Endothelial cell of umbilical vein (primary cell): Measurements from ENCODE around the gene TAF7. TPM values are rescaled to one million over a fixed set of nuclear protein-coding genes. Genes with fewer than 3 reads are reported as not detected.
A peak's percentile ranks its signal among the peaks of the same experiment; 100 is the strongest.

ENCODE experiments used
- BruUV-seq: library from RNA; stranded (reverse); fragments of 400-500 nt; replicated peaks from 2 replicates; lab custom pipeline; 2021; lab: Mats Ljungman, UMichigan
- CTCF ChIA-PET: fragments of 300-600, 350-600 bp; sonication (Branson Sonifier 250); formaldehyde crosslinking; loops from one replicate; lab custom pipeline; 2021; ENCODE audit warnings: antibody characterized with exemption, inconsistent platforms; lab: Charles Lee
- POLR2A ChIA-PET: fragments of 300-600, 350-600 bp; sonication (Branson Sonifier 250); formaldehyde crosslinking; loops from one replicate; lab custom pipeline; 2021; ENCODE audit warnings: antibody characterized with exemption, inconsistent platforms; lab: Charles Lee
- DNase-seq: peaks from one replicate; pipeline ENCODE4 v3.0.0-alpha.2; 2011; ENCODE audit warnings: low read depth, low spot score
- FAIRE-seq: peaks from 2 replicates; lab custom pipeline; 2011; peaks lifted over from hg19 to GRCh38; lab: Jason Lieb, UNC
- H2AFZ ChIP-seq: 2 replicates; pipeline ENCODE4 v1.6.0; 2012; ENCODE audit warnings: low read depth, low read length, control low read depth, inconsistent platforms
- H3K27ac ChIP-seq: 2 replicates; pipeline ENCODE4 v1.5.1; 2011; ENCODE audit warnings: low read depth, mild to moderate bottlenecking, control low read depth, low read length, moderate library complexity; ENCODE audit not compliant: insufficient read depth
- H3K27me3 ChIP-seq, 2 experiments: 2 replicates each; pipeline versions ENCODE4 v1.6.0 to v1.6.1; 2011; ENCODE audit warnings: low read length in 2 of 2, mixed read lengths in 1 of 2; ENCODE audit not compliant: control insufficient read depth in 2 of 2, insufficient read depth in 2 of 2
- H3K36me3 ChIP-seq, 2 experiments: 2 replicates in 1 of 2; 3 replicates in 1 of 2; pipeline ENCODE4 v1.5.1; 2011; ENCODE audit warnings: low read length in 2 of 2, mild to moderate bottlenecking in 1 of 2, moderate library complexity in 1 of 2; ENCODE audit not compliant: control insufficient read depth in 2 of 2, insufficient read depth in 2 of 2; ENCODE audit errors: extremely low read depth in 1 of 2
- H3K4me1 ChIP-seq: 3 replicates; pipeline ENCODE4 v1.5.1; 2011; ENCODE audit warnings: mild to moderate bottlenecking, low read length; ENCODE audit not compliant: control insufficient read depth, insufficient read depth; ENCODE audit errors: extremely low read depth
- H3K4me2 ChIP-seq: 2 replicates; pipeline ENCODE4 v1.6.1; 2011; ENCODE audit warnings: low read length, control low read depth, mixed read lengths; ENCODE audit not compliant: insufficient read depth
- H3K4me3 ChIP-seq, 3 experiments: fragments of 200-600 bp in 1 of 3; sonication (generic), shearing (Covaris generic) in 1 of 3; replicated peaks in 1 of 3; 2 replicates each; pipeline ENCODE4 v1.5.1; 2011 to 2016; ENCODE audit warnings: control low read depth in 3 of 3, low read length in 3 of 3, mild to moderate bottlenecking in 2 of 3, inconsistent platforms in 1 of 3, low read depth in 1 of 3, moderate library complexity in 1 of 3; ENCODE audit not compliant: insufficient read depth in 1 of 3
- H3K79me2 ChIP-seq: 2 replicates; pipeline ENCODE4 v1.6.0; 2012; ENCODE audit warnings: low read length, inconsistent platforms; ENCODE audit not compliant: control insufficient read depth, insufficient read depth
- H3K9ac ChIP-seq: replicated peaks from 2 replicates; pipeline ENCODE3; 2011; ENCODE audit warnings: low read length, control low read depth; ENCODE audit not compliant: insufficient read depth; ENCODE audit errors: extremely low read depth
- H3K9me1 ChIP-seq: replicated peaks from 3 replicates; pipeline ENCODE4 v1.6.0; 2011; ENCODE audit warnings: mild to moderate bottlenecking, low read length; ENCODE audit not compliant: control insufficient read depth, insufficient read depth; ENCODE audit errors: extremely low read depth
- H3K9me3 ChIP-seq: replicated peaks from 2 replicates; pipeline ENCODE4 v1.5.1; 2012; ENCODE audit warnings: low read length, inconsistent platforms; ENCODE audit not compliant: control insufficient read depth, insufficient read depth
- H4K20me1 ChIP-seq: replicated peaks from 2 replicates; pipeline ENCODE3; 2011; ENCODE audit warnings: mild to moderate bottlenecking, low read length; ENCODE audit not compliant: control insufficient read depth, insufficient read depth; ENCODE audit errors: extremely low read depth
- EZH2 ChIP-seq: IDR thresholded peaks from 2 replicates; pipeline ENCODE4 v1.6.1; 2012; ENCODE audit warnings: borderline replicate concordance, low read depth, mild to moderate bottlenecking, moderate library complexity, low read length, inconsistent platforms; ENCODE audit not compliant: severe bottlenecking
- FOS ChIP-seq: IDR thresholded peaks from 2 replicates; pipeline ENCODE4 v1.6.1; 2011; ENCODE audit warnings: mild to moderate bottlenecking, low read length, moderate library complexity, borderline replicate concordance; ENCODE audit not compliant: insufficient read depth
- GATA2 ChIP-seq: IDR thresholded peaks from 2 replicates; pipeline ENCODE4 v1.7.0; 2011; ENCODE audit warnings: low read depth, mild to moderate bottlenecking, moderate library complexity, mixed read lengths, low read length; ENCODE audit not compliant: insufficient read length, insufficient read depth
- JUN ChIP-seq: IDR thresholded peaks from 2 replicates; pipeline ENCODE4 v1.6.1; 2011; ENCODE audit warnings: borderline replicate concordance, low read depth; ENCODE audit not compliant: insufficient read length, insufficient read depth
- MAX ChIP-seq: IDR thresholded peaks from 2 replicates; pipeline ENCODE4 v1.6.1; 2011; ENCODE audit not compliant: insufficient read depth, insufficient read length
- MYC ChIP-seq: IDR thresholded peaks from one replicate; pipeline ENCODE4 v1.6.1; 2011; ENCODE audit warnings: mild to moderate bottlenecking, low read depth, low read length
- POLR2A ChIP-seq: IDR thresholded peaks from 2 replicates; pipeline ENCODE4 v1.6.1; 2012; ENCODE audit warnings: low read depth, mild to moderate bottlenecking, control low read depth, low read length
- POLR2AphosphoS5 ChIP-seq: IDR thresholded peaks from 2 replicates; pipeline ENCODE4 v1.6.1; 2012; ENCODE audit warnings: low read depth, mild to moderate bottlenecking, control low read depth, low read length, moderate library complexity; ENCODE audit not compliant: insufficient read depth
- dilution Hi-C: fragments of 300-500 bp; cut with MboI; formaldehyde crosslinking; loops from one replicate; pipeline ENCODE4 v1.15.0; 2019; ENCODE audit warnings: low sequenced_read_pairs; ENCODE audit not compliant: extremely low pct_ligation_motif_present
- intact Hi-C: fragments of 100-400 bp; cut with micrococcal nuclease; formaldehyde crosslinking; loops from one replicate; pipeline ENCODE4 v1.10.0; 2022
- polyA plus RNA-seq, 4 experiments: library from polyadenylated mRNA; depleted of rRNA in 3 of 4; stranded (reverse) in 3 of 4; unstranded in 1 of 4; fragments of >200 nt; gene quantifications; 2 replicates each; pipeline versions ENCODE4 v1.2.1 to v1.2.3, GENCODE V29; 2011 to 2012; ENCODE audit warnings: missing spikeins in 1 of 4
- total RNA-seq: library from RNA; stranded (reverse); gene quantifications from 2 replicates; pipeline ENCODE4 v1.2.3, GENCODE V29; 2021
- TF ChIP-seq, protein P1 (sequence below), 2 donors: IDR thresholded peaks; 1 replicate in 1 of 2; 2 replicates in 1 of 2; pipeline ENCODE4 v1.5.1; 2011; ENCODE audit warnings: low read length in 2 of 2, mild to moderate bottlenecking in 2 of 2, moderate library complexity in 2 of 2, control low read depth in 1 of 2, inconsistent platforms in 1 of 2, low read depth in 1 of 2; ENCODE audit not compliant: insufficient read depth in 1 of 2; ENCODE audit errors: extremely low read depth in 1 of 2

TAF7 gene
- total and polyA plus RNA-seq, 2 donors (not counting 3 experiments of a cell fraction or from before 2014, with no cell fraction given): 21.8 to 62.0 TPM

DNA sequence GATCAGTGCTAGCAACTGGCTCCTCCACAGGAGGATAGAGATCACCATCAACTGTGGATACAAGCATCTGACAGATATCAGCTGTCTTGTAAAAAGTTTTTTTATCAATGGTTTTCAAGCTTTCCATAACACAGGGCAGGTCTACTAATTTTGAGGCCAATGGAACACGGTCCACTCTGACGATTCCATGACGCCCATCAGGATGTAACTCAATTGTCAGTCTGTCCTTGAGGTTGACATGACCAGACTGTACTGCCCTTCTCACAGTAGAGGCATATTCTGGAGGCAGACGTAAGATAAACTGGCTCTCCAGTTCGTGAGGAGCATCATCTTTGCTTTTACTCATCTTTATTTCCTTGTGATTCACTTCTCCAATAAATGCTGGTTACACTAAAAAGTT, 885 bp downstream of the TAF7 start:
- FAIRE-seq: no peak
- POLR2A ChIA-PET: interaction anchor here (1.6 kb wide), 1 partner anchor 11 kb away, joined by 7 read pairs; the partner anchor contains the start of gene PCDHGA1
- peaks cover 15% of the 10 kb centered on the region for H3K9me3 ChIP-seq
- CTCF ChIA-PET: interaction anchor here (0.7 to 2.8 kb wide), 20 partner anchors 8 to 244 kb away, joined by 3 to 19 read pairs (median 6); partner anchors contain the start of genes PCDHB14, PCDHB15, PCDHGA1 and PCDHGA10
- H3K4me2 ChIP-seq: peak overlapping the region; percentile 60
- H3K79me2 ChIP-seq: peaks cover 24% of the 10 kb centered on the region
- dilution Hi-C loops (no loop called here), intact Hi-C loops (loop anchor here (1.0 to 2.0 kb wide), 2 partner anchors 23 to 241 kb away; partner anchors contain the start of gene PCDHGA3)
- H2AFZ ChIP-seq: no peak overlapping the region
- peaks cover 0 to 11% of the 10 kb centered on the region in 2 experiments for H3K36me3 ChIP-seq
- BruUV-seq: no TSS peak
- TF ChIP-seq MYC: no peak
- TF ChIP-seq POLR2A: no peak
- TF ChIP-seq JUN: no peak
- no peak for TF ChIP-seq EZH2
- TF ChIP-seq GATA2: no peak
- TF ChIP-seq MAX: no peak
- no peak for TF ChIP-seq FOS
- TF ChIP-seq, protein P1, sequence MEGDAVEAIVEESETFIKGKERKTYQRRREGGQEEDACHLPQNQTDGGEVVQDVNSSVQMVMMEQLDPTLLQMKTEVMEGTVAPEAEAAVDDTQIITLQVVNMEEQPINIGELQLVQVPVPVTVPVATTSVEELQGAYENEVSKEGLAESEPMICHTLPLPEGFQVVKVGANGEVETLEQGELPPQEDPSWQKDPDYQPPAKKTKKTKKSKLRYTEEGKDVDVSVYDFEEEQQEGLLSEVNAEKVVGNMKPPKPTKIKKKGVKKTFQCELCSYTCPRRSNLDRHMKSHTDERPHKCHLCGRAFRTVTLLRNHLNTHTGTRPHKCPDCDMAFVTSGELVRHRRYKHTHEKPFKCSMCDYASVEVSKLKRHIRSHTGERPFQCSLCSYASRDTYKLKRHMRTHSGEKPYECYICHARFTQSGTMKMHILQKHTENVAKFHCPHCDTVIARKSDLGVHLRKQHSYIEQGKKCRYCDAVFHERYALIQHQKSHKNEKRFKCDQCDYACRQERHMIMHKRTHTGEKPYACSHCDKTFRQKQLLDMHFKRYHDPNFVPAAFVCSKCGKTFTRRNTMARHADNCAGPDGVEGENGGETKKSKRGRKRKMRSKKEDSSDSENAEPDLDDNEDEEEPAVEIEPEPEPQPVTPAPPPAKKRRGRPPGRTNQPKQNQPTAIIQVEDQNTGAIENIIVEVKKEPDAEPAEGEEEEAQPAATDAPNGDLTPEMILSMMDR (IDR thresholded peaks at IDR 0.05; ENCODE audit: extremely low read depth in 1 of 2, insufficient read depth in 1 of 2, low read depth in 1 of 2, low read length in 2 of 2): no peak
- TF ChIP-seq POLR2AphosphoS5: no peak
- no peak overlapping the region for H3K27ac ChIP-seq
- H3K4me3 ChIP-seq: peak overlapping the region in 2 of 3 experiments; percentile 87 to 91
- no peak for DNase-seq
- no peaks in the 10 kb centered on the region for H3K27me3 ChIP-seq
- no peak overlapping the region for H3K9ac ChIP-seq
- H3K9me1 ChIP-seq: no peaks in the 10 kb centered on the region
- peaks cover 9% of the 10 kb centered on the region for H4K20me1 ChIP-seq
- no peaks in the 10 kb centered on the region for H3K4me1 ChIP-seq
